Breast epithelium (tissue), 4 donors: ENCODE data around the gene CGREF1. TPM values are rescaled to one million over a fixed set of nuclear protein-coding genes. Genes with fewer than 3 reads are reported as not detected.
"Not testable (repeated sequence)": the region's sequence is repeated elsewhere in the genome, so short reads cannot be mapped to it uniquely, and the experiment has no call there.

ENCODE experiments used
- DNase-seq, 2 donors: peaks; one replicate each; pipeline ENCODE4 v3.0.0-alpha.2; 2019; ENCODE audit warnings: low spot score in 2 of 2
- H3K27ac ChIP-seq, 2 donors: fragments of 200-600 bp; sonication (generic) in 1 of 2; one replicate each; pipeline ENCODE4 v1.5.1; 2016 to 2019; ENCODE audit warnings: mild to moderate bottlenecking in 1 of 2
- H3K27me3 ChIP-seq, 2 donors: fragments of 200-600 bp; sonication (generic) in 1 of 2; one replicate each; pipeline versions ENCODE4 v1.5.1 to v1.6.0; 2017 to 2019; ENCODE audit warnings: control low read depth in 1 of 2, mild to moderate bottlenecking in 1 of 2
- H3K36me3 ChIP-seq: fragments of 200-600 bp; one replicate; pipeline ENCODE4 v1.5.1; 2019
- H3K4me1 ChIP-seq, 2 donors: fragments of 200-600 bp; sonication (generic); one replicate each; pipeline ENCODE4 v1.5.1; 2016 to 2019; ENCODE audit warnings: control low read depth in 1 of 2
- H3K4me3 ChIP-seq, 3 donors: fragments of 200-600 bp; sonication (generic); 1 replicate in 2 of 3; 2 replicates in 1 of 3; pipeline ENCODE4 v1.5.1; 2016 to 2019; ENCODE audit warnings: mild to moderate bottlenecking in 3 of 3, moderate library complexity in 2 of 3
- H3K9me3 ChIP-seq, 2 donors: fragments of 200-600 bp; sonication (generic) in 1 of 2; one replicate each; pipeline ENCODE4 v1.5.1; 2016 to 2019; ENCODE audit warnings: control low read depth in 1 of 2
- POLR2A ChIP-seq: fragments of 450-650 bp; IDR thresholded peaks from one replicate; pipeline ENCODE4 v1.6.1; 2016; ENCODE audit warnings: antibody characterized with exemption, mild to moderate bottlenecking, moderate library complexity
- POLR2AphosphoS5 ChIP-seq, 3 donors: sonication (generic); formaldehyde crosslinking; IDR thresholded peaks; one replicate each; pipeline ENCODE4 v1.6.1; 2017; ENCODE audit warnings: antibody characterized with exemption in 3 of 3
- intact Hi-C: fragments of 100-400 bp; cut with DNase I; formaldehyde crosslinking; loops from one replicate; pipeline ENCODE4 v1.15.1; 2023; ENCODE audit warnings: low total_unique reads
- total RNA-seq, 3 donors: library from RNA; depleted of rRNA; stranded (reverse); fragments of >200 nt; gene quantifications; one replicate each; pipeline ENCODE4 v1.1.0, GENCODE V29; 2016
- TF ChIP-seq, protein P1 (sequence below), 3 donors: fragments of 450-650 bp; IDR thresholded peaks; one replicate each; pipeline ENCODE4 v1.5.1; 2016 to 2017; ENCODE audit warnings: antibody characterized with exemption in 3 of 3, mild to moderate bottlenecking in 3 of 3, moderate library complexity in 3 of 3

Gene CGREF1
- total RNA-seq, 3 donors from 2014 or later = 3.2 to 16.4 (median 3.4) TPM

DNA sequence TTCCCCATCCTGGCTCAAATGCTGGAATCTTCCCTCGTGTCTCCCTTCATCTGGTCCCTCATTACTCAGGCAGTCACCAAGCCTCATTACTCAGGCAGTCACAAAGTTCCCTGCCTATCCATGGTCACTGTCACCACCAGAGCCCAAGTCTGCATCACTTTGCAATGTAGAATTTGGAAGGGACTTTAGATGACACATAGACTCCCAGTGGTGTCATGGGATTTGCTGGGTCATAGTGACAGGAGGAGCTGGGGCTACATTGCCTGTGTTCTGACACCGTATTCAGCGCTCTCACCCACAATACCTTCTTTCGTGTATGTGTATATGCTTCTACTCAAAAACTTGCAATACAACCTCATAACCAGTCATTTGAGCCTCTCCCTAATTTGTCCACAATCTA, 42.6 kb downstream of the CGREF1 start:
- intact Hi-C loops = no loop called here
- no peaks in the 10 kb centered on the region for H3K9me3 ChIP-seq
- H3K27me3 ChIP-seq = no peaks in the 10 kb centered on the region
- no peaks in the 10 kb centered on the region for H3K36me3 ChIP-seq
- DNase-seq = no peak
- H3K27ac ChIP-seq = peak overlapping the region in 1 of 2 donors; percentile 38
- H3K4me3 ChIP-seq = no peak overlapping the region
- H3K4me1 ChIP-seq = peaks cover 0 to under 1% of the 10 kb centered on the region in 2 donors
- TF ChIP-seq POLR2A = no peak
- TF ChIP-seq, protein P1, sequence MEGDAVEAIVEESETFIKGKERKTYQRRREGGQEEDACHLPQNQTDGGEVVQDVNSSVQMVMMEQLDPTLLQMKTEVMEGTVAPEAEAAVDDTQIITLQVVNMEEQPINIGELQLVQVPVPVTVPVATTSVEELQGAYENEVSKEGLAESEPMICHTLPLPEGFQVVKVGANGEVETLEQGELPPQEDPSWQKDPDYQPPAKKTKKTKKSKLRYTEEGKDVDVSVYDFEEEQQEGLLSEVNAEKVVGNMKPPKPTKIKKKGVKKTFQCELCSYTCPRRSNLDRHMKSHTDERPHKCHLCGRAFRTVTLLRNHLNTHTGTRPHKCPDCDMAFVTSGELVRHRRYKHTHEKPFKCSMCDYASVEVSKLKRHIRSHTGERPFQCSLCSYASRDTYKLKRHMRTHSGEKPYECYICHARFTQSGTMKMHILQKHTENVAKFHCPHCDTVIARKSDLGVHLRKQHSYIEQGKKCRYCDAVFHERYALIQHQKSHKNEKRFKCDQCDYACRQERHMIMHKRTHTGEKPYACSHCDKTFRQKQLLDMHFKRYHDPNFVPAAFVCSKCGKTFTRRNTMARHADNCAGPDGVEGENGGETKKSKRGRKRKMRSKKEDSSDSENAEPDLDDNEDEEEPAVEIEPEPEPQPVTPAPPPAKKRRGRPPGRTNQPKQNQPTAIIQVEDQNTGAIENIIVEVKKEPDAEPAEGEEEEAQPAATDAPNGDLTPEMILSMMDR (IDR thresholded peaks at IDR 0.05) = no peak
- TF ChIP-seq POLR2AphosphoS5 (IDR thresholded peaks at IDR 0.05) = no peak

DNA sequence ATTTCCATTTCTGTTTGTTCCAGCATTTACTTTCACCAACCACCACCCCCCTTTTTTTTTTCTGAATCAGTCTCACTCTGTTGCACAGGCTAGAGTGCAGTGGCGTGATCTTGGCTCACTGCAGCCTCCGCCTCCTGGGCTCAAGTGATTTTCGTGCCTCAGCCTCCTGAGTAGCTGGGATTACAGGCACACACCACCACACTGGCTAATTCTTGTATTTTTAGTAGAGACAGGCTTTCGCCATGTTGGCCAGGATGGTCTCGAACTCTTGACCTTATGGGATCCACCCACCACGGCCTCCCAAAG, 43.4 kb downstream of the CGREF1 start:
- H3K9me3 ChIP-seq, H3K4me3 ChIP-seq, intact Hi-C loops, H3K27me3 ChIP-seq, H3K36me3 ChIP-seq, H3K4me1 ChIP-seq, DNase-seq: not testable (repeated sequence)
- peak overlapping the region in 1 of 2 donors; percentile 38 for H3K27ac ChIP-seq

DNA sequence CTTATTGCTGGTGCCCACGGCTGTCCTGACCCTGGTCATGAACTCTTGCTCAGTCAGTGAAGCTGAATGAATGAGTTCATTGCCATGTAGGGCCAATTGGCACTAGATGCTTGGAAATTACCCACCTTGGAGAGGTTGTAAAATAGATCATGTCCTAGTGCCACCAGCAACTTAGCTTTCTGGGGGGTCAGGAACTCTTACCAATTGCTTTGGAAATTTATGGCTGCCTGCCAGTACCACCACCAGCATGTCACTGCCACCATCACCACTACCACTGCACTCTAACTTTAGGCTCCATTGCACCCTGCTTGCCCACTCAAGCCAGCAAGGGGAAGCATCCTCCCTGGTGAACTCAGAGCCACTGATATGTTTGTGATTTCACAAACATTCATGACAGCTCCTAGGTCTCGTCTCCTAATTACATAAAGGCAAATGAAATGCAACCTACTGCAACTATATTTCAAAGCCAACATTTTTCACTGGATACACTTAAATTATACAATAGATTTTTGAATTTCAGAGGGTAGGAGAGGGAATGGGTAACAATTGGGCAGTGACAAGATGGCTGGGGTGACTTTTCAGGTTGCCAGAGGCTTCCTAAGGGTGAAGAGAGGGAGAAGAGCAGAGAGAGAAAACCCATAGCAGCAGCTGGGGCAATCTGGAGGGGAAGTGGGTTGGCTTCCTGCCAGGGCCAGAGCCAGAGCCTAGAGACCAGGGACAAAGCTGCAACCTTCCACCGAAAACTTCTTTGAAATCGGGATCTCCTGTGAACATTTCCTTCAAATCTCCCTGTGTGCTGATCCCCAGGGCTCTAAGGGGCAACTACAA, 44.0 kb downstream of the CGREF1 start:
- intact Hi-C loops = no loop called here
- Histone ChIP-seq H3K4me3 (no peak overlapping the region), H3K9me3 (no peaks in the 10 kb centered on the region), H3K4me1 (peaks cover 3 to 9% of the 10 kb centered on the region in 2 donors), H3K27me3 (no peaks in the 10 kb centered on the region), H3K27ac (peak overlapping the region in 1 of 2 donors; percentile 40), H3K36me3 (no peaks in the 10 kb centered on the region)
- DNase-seq = no peak
- TF ChIP-seq, protein P1 (IDR thresholded peaks at IDR 0.05) = no peak
- TF ChIP-seq POLR2AphosphoS5 (IDR thresholded peaks at IDR 0.05) (no peak), POLR2A (no peak)

DNA sequence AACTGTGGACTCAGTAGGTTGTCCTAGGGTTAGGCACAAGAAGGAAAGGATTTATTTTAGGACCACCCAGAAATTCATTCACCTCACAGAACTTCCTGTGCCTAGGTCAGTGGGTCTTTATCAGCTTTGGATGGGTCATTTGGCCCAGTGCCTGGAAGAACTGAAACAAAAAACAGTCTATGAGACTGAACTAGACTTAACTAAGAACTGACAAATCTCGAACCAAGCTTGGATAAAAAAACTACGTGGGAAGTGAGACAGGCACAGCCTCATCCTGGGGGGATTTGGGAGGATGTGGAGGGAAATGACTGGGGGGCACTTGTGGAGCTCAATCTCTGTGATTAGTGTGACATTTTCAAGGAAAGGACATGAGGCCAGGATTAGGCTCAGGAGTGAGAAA, 45.1 kb downstream of the CGREF1 start:
- TF ChIP-seq POLR2A (no peak), POLR2AphosphoS5 (IDR thresholded peaks at IDR 0.05) (no peak)
- TF ChIP-seq, protein P1 (IDR thresholded peaks at IDR 0.05) = no peak
- intact Hi-C loops = no loop called here
- DNase-seq = no peak
- no peaks in the 10 kb centered on the region for H3K36me3 ChIP-seq
- peaks cover 9 to 11% of the 10 kb centered on the region in 2 donors for H3K4me1 ChIP-seq
- no peaks in the 10 kb centered on the region for H3K9me3 ChIP-seq
- no peak overlapping the region for H3K4me3 ChIP-seq
- no peaks in the 10 kb centered on the region for H3K27me3 ChIP-seq
- peak overlapping the region in 1 of 2 donors; percentile 59 for H3K27ac ChIP-seq

DNA sequence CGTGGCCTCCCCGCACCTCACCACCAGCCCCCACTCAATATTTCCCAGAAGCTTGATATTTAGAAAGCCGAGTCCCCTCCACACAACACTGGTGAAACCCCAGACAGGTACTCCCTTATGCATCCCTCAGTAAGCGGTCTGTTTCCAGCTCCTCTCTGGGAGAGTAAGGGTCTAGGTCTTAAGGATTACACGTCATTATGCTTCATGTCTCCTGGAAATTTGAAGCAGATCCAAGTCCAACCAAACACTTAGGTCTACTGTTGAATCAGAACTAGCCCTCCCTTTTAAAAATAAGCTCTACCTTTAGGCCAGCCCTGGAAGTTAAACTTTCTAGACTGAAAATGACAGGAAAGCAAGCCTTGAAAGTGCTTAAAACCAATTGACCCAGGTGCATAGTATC, 46.0 kb downstream of the CGREF1 start:
- intact Hi-C loops = no loop called here
- Histone ChIP-seq H3K9me3 (no peaks in the 10 kb centered on the region), H3K36me3 (no peaks in the 10 kb centered on the region), H3K27me3 (no peaks in the 10 kb centered on the region), H3K4me1 (peaks cover 9 to 11% of the 10 kb centered on the region in 2 donors), H3K4me3 (peak overlapping the region in 1 of 3 donors; percentile 88), H3K27ac (peak overlapping the region; percentile 94 to 95)
- no peak for DNase-seq
- TF ChIP-seq POLR2A = no peak
- TF ChIP-seq, protein P1 (IDR thresholded peaks at IDR 0.05) = no peak
- TF ChIP-seq POLR2AphosphoS5 (IDR thresholded peaks at IDR 0.05) = no peak
